Fibroblast of lung (primary cell): Measurements from ENCODE around the gene OPTN. TPM values are rescaled to one million over a fixed set of nuclear protein-coding genes. Genes with fewer than 3 reads are reported as not detected.

Experiments
- DNase-seq, 2 donors: peaks; one replicate each; pipeline versions ENCODE4 v3.0.0 to v3.0.0-alpha.2; 2010; ENCODE audit warnings: low read depth in 2 of 2
- H2AFZ ChIP-seq: 2 replicates; pipeline ENCODE4 v1.5.1; 2012; ENCODE audit warnings: low read length, control low read depth, inconsistent platforms
- H3K27ac ChIP-seq: 2 replicates; pipeline ENCODE4 v1.5.1; 2011; ENCODE audit warnings: low read length, control low read depth; ENCODE audit not compliant: insufficient read depth
- H3K27me3 ChIP-seq: 2 replicates; pipeline ENCODE4 v1.5.1; 2011; ENCODE audit warnings: mild to moderate bottlenecking, low read length; ENCODE audit not compliant: control insufficient read depth, insufficient read depth
- H3K36me3 ChIP-seq: 2 replicates; pipeline ENCODE4 v1.5.1; 2011; ENCODE audit warnings: low read length; ENCODE audit not compliant: control insufficient read depth, insufficient read depth
- H3K4me1 ChIP-seq: 2 replicates; pipeline ENCODE4 v1.5.1; 2011; ENCODE audit warnings: low read length; ENCODE audit not compliant: control insufficient read depth, insufficient read depth; ENCODE audit errors: extremely low read depth
- H3K4me2 ChIP-seq: 2 replicates; pipeline ENCODE4 v1.5.1; 2011; ENCODE audit warnings: low read length, control low read depth; ENCODE audit not compliant: insufficient read depth; ENCODE audit errors: extremely low read depth
- H3K4me3 ChIP-seq, 4 experiments: fragments of 200-600 bp in 1 of 4; sonication (generic) in 1 of 4; replicated peaks in 1 of 4; 2 replicates each; pipeline ENCODE4 v1.5.1; 2011 to 2016; ENCODE audit warnings: low read length in 4 of 4, low read depth in 3 of 4, mild to moderate bottlenecking in 3 of 4, control low read depth in 2 of 4, inconsistent platforms in 1 of 4, mixed read lengths in 1 of 4; ENCODE audit not compliant: insufficient read depth in 1 of 4; ENCODE audit errors: control extremely low read depth in 1 of 4
- H3K79me2 ChIP-seq: 2 replicates; pipeline ENCODE4 v1.5.1; 2012; ENCODE audit warnings: mild to moderate bottlenecking, low read length, inconsistent platforms; ENCODE audit not compliant: control insufficient read depth, insufficient read depth
- H3K9ac ChIP-seq: 2 replicates; pipeline ENCODE4 v1.5.1; 2011; ENCODE audit warnings: mild to moderate bottlenecking, low read length, control low read depth; ENCODE audit not compliant: insufficient read depth
- H3K9me3 ChIP-seq: 2 replicates; pipeline ENCODE4 v1.5.1; 2012; ENCODE audit warnings: low read depth, low read length; ENCODE audit not compliant: control insufficient read depth, insufficient read depth
- H4K20me1 ChIP-seq: 2 replicates; pipeline ENCODE4 v1.5.1; 2011; ENCODE audit warnings: low read length; ENCODE audit not compliant: control insufficient read depth, insufficient read depth; ENCODE audit errors: extremely low read depth
- EZH2 ChIP-seq: IDR thresholded peaks from 2 replicates; pipeline ENCODE4 v1.5.1; 2012; ENCODE audit warnings: low read length, control low read depth, mild to moderate bottlenecking; ENCODE audit errors: missing control alignments
- polyA plus RNA-seq, 2 donors: library from polyadenylated mRNA; depleted of rRNA in 1 of 2; stranded (reverse) in 1 of 2; unstranded in 1 of 2; fragments of >200 nt; gene quantifications; 2 replicates each; pipeline ENCODE4 v1.2.1, GENCODE V29; 2011 to 2012; ENCODE audit warnings: missing spikeins in 1 of 2
- total RNA-seq: library from RNA; depleted of rRNA; stranded (reverse); fragments of >200 nt; gene quantifications from 2 replicates; pipeline ENCODE4 v1.2.1, GENCODE V29; 2014
- TF ChIP-seq, protein P1 (sequence below), 2 donors: IDR thresholded peaks in 1 of 2; conservative IDR thresholded peaks in 1 of 2; 1 replicate in 1 of 2; 2 replicates in 1 of 2; pipeline ENCODE4 v1.5.1; 2011 to 2012; ENCODE audit warnings: low read length in 2 of 2, control low read depth in 1 of 2, inconsistent platforms in 1 of 2, low read depth in 1 of 2, mild to moderate bottlenecking in 1 of 2

The OPTN gene
- total and polyA plus RNA-seq, 2 donors (not counting 1 experiment from before 2014, with no cell fraction given): 139 to 156 TPM

DNA sequence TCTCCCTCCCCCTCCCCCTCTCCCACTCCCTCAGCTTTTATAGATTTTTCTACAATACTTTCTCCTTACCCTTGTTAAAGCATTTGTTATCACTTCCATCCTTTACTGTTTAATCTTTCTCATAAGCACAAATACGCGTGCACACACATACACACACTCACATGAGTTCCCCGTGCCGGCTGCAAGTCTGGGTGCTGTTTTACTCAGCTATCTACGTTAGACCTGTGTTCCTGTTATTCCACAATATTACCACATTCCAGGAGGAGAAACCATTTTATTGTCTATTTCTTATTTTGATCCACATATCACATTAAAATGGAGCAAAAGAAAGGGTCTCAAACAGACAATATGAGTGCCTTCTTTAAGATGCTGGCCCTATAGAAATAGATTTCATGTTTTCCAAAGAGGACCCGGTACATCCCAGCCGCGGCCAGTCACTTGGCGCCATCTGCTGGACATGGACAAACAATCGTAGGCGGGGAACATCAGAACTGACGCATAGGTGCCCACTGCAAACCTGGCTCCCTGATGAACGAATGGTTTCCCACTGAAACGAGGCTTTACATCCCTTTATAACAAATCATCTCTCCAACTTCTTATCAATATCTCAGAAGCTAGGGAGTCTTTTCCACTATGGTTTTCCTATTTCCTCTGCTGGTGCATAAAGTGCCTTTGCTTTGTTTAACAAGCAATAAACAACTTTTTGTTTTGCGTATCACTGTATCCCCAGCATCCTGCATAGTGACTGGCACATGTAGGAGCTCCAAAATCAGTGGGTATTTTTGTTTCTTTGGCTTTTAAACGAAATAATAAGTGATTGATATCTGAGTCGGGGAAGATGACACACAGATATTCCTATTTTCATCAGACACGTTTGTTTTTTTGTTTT lies 25.2 kb upstream of the OPTN start:
- H3K27me3 ChIP-seq: no peaks in the 10 kb centered on the region
- no peak overlapping the region for H2AFZ ChIP-seq
- H3K27ac ChIP-seq: no peak overlapping the region
- H3K4me1 ChIP-seq: no peaks in the 10 kb centered on the region
- no peak overlapping the region for H3K9ac ChIP-seq
- TF ChIP-seq EZH2: no peak
- TF ChIP-seq, protein P1, sequence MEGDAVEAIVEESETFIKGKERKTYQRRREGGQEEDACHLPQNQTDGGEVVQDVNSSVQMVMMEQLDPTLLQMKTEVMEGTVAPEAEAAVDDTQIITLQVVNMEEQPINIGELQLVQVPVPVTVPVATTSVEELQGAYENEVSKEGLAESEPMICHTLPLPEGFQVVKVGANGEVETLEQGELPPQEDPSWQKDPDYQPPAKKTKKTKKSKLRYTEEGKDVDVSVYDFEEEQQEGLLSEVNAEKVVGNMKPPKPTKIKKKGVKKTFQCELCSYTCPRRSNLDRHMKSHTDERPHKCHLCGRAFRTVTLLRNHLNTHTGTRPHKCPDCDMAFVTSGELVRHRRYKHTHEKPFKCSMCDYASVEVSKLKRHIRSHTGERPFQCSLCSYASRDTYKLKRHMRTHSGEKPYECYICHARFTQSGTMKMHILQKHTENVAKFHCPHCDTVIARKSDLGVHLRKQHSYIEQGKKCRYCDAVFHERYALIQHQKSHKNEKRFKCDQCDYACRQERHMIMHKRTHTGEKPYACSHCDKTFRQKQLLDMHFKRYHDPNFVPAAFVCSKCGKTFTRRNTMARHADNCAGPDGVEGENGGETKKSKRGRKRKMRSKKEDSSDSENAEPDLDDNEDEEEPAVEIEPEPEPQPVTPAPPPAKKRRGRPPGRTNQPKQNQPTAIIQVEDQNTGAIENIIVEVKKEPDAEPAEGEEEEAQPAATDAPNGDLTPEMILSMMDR (conservative IDR thresholded peaks at IDR 0.05 in 1 of 2, IDR thresholded peaks at IDR 0.05 in 1 of 2; ENCODE audit: low read depth in 1 of 2, low read length in 2 of 2): peak; percentile 87 to 90
- H3K36me3 ChIP-seq: no peaks in the 10 kb centered on the region
- peak; percentile 53 to 62 for DNase-seq
- no peak overlapping the region for H3K4me2 ChIP-seq
- H3K9me3 ChIP-seq: no peaks in the 10 kb centered on the region
- no peaks in the 10 kb centered on the region for H3K79me2 ChIP-seq
- H3K4me3 ChIP-seq: no peak overlapping the region
- no peaks in the 10 kb centered on the region for H4K20me1 ChIP-seq

DNA sequence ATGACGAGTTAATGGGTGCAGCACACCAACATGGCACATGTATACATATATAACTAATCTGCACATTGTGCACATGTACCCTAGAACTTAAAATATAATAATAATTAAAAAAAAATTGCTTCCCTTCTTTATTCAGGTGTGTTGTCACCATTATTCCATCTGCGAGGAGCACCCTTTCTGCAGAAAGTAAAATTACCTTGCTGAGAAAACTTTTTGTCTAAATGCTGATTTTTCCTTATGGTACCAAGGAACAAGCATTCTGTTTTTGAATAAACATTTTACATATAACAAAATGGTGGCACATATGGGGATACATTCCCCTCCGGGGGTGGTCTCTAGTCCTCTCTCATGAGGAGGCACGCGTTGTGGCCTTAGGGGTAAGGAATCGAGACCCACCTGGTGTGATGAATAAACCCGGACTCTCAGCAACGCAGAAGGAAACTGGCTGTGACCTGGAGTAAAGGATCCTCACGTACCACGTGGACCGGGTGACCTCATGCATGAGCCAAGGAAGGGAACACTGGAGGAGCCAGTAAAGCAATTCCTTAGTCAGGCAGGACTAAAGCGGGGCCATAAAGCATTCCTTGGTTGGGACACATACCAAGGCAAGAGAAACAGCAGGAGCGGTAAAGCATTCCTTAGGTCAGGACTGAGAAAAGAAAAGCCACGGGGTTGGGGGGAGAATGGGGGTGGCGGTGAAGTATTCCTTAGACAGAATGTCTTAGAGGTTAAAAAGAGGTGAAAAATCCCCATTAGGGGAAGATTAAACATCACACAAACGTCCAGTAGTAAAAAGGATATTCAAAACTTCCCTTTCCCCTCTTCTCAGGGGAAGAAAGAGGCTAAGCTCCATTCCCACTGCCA lies 20.8 kb upstream of the OPTN start:
- Histone ChIP-seq H3K4me3 (no peak overlapping the region), H3K27ac (no peak overlapping the region), H4K20me1 (no peaks in the 10 kb centered on the region), H3K9me3 (no peaks in the 10 kb centered on the region), H3K9ac (no peak overlapping the region), H3K4me2 (no peak overlapping the region), H3K36me3 (no peaks in the 10 kb centered on the region), H3K4me1 (no peaks in the 10 kb centered on the region), H3K27me3 (no peaks in the 10 kb centered on the region), H3K79me2 (no peaks in the 10 kb centered on the region), H2AFZ (no peak overlapping the region)
- DNase-seq: no peak
- TF ChIP-seq, protein P1 (conservative IDR thresholded peaks at IDR 0.05 in 1 of 2, IDR thresholded peaks at IDR 0.05 in 1 of 2; ENCODE audit: low read depth in 1 of 2, low read length in 2 of 2): no peak
- no peak for TF ChIP-seq EZH2

DNA sequence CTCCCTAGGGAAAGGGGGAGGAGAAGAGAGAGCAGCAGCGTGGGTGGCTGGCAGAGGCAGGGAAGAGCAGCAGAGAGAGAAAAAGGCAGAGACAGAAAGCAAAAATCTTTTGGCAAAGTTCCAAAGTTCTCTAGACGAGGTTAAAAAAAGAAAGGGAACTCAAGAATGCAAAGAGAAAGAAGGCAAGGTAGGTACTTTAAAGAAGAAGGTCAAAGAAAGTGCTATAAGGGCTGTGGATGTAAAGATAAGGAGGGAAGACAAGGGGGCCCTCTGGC lies 20.2 kb upstream of the OPTN start:
- Histone ChIP-seq H3K9me3 (no peaks in the 10 kb centered on the region), H3K4me3 (no peak overlapping the region), H3K36me3 (no peaks in the 10 kb centered on the region), H2AFZ (no peak overlapping the region), H3K4me1 (no peaks in the 10 kb centered on the region), H3K27me3 (no peaks in the 10 kb centered on the region), H3K27ac (no peak overlapping the region), H3K4me2 (no peak overlapping the region), H3K79me2 (no peaks in the 10 kb centered on the region), H4K20me1 (no peaks in the 10 kb centered on the region), H3K9ac (no peak overlapping the region)
- no peak for DNase-seq
- no peak for TF ChIP-seq EZH2
- TF ChIP-seq, protein P1 (conservative IDR thresholded peaks at IDR 0.05 in 1 of 2, IDR thresholded peaks at IDR 0.05 in 1 of 2; ENCODE audit: low read depth in 1 of 2, low read length in 2 of 2): no peak
